Measurements from ENCODE around the gene LGMN.

LGMN gene

DNA sequence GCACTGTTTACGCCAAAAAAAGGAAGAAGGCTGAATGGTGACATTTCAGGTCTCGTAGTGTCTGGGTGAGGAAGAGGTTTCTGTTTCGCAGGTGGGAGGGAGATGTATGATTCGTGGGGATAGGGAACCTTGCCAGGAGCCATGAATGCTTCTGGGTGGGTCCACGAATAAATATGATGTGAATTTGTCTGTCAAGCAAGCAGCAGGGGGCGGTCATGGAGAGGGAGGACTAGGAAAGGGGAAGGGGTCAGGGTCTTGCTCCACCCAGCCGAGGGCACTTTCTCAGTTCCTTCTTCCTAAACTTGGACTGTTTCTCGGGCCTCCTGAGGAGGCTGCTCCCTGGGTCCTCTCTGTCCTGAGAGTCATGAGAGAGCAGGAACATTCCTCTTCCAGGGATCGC is 72.5 kb downstream of the LGMN start:
- DNase-seq (ENCODE audit: low read depth) = no peak

DNA sequence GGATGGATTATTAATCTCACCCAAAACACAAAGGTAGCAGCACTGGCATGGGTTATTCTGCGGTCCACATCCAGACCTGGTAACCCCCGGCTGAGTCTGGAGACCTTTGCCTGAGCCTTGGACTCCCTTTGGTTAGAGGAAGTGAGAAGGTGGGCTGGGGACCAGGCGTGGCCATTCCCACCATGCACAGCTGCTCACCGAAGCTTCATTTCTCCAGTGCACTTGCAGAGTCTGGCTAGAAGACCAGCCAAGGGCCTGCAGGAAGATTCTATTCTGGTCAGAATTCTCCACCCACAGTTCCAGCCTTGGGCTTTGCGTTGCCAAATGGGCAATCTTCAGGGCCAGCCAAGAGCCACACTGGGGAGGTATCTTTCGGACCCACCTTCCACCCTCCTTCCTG is 73.0 kb downstream of the LGMN start:
- no peak for DNase-seq (ENCODE audit: low read depth)

DNA sequence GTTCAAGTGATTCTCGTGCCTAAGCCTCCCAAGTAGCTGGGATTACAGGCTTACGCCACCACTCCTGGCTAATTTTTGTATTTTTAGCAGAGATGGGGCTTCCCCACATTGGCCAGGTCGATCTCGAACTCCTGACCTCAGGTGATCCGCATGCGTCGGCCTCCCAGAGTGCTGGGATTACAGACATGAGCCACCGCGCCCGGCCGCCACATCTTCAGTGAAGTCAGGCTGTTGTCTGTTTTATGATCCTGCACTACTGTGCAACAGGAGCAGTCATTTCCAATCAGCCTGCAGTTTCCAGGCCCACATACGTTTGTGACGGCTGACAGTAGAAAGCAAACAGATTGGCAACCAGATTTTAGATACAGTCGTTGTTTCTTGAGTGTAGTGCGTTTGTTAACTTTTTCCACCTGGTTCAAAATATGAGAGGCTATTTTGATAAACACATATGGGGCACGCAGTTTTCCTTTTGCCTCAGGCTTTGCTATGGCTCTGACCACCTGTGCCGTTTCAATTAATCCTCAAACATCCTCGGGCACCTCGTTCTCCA is 74.8 kb downstream of the LGMN start:
- no peak for DNase-seq (ENCODE audit: low read depth)

DNA sequence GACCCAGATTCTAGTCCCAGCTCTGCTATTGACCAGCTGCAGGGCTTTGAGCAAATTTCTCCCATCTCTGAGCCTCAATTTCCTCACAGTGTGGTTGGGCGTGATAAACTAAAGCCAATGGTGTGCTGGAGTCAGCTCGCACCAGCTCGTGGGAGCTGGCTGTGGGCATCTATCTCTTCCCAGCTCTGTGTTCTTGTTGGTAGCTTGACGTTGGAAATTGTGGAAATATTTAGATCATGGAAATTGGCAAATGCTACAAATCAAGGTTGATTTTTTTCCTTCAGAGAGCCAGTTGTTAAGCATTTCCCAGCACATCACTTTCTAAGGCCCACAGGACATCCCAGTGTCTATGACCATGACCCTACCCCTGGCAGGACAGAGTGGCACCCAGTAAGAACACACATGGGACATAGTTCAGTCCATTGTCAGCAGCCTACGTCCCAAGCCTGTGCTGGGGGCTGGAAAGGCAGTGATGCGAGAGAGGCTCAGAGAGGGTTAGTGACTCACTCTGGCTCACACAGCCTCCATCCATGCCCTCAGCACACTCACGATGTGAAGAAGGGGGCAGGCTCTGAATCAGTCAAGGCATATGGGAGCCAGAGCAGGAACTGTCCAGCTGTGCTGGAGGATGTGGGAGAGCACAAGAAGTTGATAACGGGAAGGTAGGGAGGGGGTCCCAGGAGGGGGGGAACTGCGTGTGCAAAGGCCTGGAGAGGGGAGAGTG is 77.6 kb downstream of the LGMN start:
- no peak for DNase-seq (ENCODE audit: low read depth)

DNA sequence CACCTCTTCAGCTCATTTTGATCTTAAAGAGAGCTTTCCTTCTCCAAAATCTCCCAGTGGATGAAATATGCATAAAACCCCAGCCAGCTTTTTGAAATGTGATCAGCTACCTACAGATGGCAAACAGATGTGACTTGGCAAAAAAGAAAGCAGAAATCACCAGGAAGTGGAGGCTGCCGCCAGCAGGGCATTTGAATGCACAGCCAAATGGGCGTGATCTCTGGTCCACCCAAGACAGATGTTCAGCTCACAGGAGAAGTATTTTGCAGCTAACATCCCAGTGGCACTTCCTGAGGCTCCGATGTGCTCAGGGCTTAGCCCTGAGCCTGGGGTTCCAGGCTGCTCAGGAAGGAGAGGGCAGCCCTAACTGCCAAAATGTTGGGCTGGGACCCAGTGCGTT is 78.3 kb downstream of the LGMN start:
- no peak for DNase-seq (ENCODE audit: low read depth)

DNA sequence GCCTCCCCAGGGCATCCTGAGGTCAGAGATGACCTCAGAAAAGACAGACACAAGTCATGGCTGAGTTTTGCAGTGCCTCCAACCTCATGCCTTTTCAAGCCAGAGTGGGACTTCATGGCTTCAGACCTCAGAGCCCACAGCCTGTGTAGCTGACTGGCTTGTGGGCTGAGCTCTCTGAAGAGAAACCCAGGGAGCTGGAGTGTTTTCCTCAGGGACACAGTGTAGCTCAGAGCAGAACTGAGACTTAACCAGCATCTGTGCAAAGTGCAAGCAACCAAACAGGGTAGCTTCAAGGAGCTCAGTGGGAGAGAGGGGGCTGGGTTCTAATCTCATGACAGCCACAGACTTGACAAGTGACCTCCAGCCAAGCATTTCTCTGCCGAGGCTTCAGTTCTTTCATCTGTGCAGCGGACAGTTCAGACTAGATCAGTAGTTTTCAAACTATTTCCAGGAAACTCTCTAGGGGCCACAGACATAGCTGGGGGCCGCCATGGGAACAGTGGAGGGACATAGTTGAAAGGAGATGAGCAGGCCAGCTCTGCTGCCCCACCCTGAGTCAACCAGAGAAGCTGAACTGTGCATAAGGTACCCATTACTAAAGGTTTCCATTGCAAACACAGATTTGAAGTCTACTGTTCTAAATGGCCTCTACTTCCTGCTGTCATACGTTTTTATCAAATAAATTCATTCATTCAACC is 80.0 kb downstream of the LGMN start:
- DNase-seq (ENCODE audit: low read depth) = no peak

DNA sequence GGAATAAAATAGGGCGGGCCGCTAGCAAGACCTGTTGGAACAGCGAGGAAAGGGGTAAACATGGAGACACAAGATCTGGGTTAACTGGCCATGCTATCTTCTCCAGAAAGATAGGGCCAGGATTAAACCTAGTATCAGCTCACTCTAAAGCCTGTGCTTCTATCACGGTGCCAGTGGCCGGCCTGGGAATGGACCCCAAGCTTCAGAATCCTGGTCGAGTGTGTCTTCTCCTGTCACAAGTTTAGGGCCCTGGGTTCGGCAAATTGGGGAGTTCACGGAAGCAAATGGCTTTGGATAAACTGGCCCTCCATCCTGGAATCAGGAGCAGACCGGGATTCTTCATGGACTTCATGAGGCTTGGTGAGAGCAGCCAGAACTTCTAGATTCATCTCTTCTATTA is 82.2 kb downstream of the LGMN start:
- DNase-seq (ENCODE audit: low read depth) = no peak

DNA sequence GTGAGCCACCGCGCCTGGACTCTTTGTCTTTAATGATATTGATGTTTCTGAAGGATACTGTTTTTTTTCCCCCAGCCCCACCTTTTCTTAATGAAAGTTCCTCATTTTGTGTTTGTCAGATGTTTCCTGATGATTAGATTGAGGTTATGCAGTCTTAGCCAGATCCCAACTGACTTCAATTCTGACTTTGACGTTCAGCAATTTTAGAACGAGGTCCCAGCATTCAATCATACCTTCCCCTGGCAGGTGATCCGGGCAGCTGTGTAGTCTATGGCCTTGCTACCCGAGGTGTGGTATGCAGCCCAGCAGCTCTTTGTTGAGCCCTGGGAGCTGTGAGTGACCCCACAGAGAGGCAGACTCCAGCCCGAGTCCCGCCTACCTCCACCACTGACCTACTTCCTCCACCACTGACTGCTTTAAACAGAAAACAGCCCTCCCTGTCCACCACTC is 82.7 kb downstream of the LGMN start:
- DNase-seq (ENCODE audit: low read depth) = no peak

DNA sequence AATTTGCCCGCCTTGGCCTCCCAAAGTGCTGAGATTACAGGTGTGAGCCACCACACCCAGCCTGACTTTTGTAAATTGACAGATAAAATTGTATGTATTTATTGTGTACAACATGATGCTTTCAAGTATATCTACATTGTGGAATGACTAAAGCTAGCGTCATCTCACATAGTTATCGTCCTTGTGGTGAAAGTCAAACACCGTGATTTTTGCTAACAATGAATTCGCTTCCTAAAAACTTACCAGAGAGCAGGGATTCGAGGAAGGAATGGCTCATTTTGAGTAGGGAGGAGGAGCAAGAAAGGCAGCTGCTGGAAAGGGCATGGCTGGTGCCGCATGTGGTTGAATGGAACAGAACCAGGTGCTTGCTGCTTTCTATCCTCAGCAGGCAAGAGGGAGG is 85.4 kb downstream of the LGMN start:
- no peak for DNase-seq (ENCODE audit: low read depth)

DNA sequence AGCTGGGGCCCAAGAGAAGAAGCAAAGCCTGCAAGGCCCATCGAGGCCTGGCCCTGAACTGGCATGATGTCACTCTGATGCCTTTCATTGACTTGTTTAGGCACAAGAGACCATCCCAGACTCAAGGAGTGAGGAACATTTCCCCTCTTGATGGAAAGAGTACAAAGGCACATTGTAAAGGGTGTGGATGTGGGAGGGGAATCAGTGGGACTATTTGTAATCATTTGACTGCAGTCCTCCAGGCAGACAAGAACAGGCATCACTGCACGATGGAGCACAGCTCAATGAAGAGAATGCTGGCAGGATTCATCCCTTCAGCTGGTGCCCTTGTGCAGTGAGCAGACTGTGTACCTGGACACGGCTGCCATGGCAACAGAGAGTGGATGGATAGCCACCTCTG is 87.9 kb downstream of the LGMN start:
- no peak for DNase-seq (ENCODE audit: low read depth)

DNA sequence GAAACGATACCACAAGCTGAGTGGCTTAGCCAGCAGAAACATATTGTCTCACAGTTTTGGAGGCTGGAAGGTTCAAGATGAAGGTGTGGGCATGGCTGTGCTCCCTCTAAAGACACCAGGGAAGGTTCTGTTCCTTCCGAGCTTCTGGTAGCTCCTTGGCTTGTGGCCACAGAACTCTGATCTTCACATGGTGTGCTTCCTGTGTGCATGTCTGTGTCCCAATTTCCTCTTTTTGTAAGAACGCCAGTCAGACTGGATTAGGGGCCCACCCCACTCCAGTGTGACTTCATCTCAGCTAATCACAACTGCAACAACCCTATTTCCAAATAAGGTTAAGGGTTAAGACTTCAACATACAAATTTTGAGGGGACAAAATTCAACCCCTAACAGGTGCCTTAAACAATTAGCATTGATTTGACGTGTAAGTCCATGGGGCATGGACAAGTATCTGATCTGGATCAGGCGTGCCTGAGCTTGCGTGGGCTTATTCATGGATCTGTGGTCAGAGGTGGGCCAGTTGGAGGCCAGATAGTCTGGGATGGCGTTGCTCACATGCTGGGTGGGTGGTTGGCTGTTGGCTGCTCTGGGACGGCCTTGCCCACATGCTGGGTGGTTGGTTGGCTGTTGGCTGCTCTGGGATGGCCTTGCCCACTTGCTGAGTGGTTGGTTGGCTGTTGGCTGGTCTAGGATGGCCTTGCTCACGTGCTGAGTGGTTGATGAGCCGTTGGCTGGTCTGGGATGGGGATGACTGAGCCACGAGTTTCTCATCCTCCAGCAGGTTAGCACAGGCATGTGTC is 88.5 kb downstream of the LGMN start:
- no peak for DNase-seq (ENCODE audit: low read depth)

DNA sequence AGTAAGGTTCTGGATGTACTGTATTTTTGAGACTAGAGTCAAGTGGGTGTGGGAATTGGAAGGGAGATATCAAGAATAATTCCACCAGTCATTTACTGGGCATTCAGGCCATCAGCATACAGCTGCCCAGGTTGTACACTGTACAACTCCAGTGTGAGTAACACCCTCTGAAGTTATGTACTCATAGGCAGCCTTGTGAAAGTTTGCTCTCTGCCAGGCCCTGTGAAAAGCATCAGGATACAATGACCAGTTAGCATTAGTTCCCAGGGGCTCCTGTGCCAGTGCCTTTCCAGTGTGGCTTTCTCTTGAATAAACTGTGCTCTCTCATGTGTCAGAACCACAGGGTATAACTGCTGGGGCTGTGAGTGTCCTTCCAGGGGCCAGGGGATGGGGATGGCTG is 89.7 kb downstream of the LGMN start:
- DNase-seq (ENCODE audit: low read depth) = no peak

DNA sequence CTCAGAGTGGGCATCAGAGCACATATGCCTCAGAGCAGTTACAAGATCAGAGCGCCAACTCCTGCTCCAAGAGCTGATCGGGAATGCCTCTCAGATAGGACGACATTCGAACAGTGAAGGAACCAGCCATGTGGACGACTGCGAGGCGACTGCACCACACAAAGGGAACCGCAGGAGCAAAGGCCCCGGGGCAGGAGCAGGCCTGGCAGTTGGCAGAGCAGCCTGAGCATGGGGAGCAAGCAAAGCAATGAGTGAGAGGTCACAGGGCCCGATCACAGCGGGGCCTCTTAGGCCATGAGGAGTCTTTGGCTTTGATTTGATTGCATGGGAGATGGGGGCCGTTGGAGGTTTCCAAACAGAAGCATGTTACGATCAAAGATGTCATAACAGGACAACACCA is 90.3 kb downstream of the LGMN start:
- no peak for DNase-seq (ENCODE audit: low read depth)

DNA sequence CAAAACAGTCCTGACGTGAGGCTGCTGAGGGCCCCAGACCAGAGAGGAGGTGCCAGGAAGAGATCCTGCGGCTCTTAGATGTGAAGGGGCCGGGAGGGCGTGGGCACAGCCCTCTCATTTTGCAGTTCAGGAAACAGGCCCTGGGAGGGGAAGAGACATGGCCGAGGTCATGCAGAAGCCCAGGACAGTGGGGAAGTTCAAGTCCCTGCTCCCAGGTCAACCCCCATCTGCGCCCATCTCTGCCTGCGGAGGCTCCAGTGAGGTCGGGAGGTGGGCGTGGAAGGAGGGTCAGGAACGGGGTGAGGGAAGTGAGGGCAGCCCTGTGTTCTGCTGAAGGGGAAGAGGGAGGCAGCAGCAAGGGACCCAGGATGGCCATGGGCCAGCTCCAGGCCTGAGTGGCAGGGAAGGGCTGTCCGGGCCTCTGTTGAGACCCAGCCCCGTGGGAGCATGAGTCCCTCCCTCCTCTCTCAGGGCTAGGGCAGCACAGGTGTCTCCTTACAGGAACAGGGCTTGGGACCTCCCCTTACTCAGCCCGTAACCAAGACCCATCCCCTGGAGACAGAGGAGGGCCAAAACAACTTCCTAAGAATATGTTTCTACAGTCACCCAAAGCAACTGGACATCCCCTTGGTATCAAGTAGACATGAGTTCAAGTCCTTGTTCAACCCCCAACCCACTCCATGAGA is 90.8 kb downstream of the LGMN start:
- DNase-seq (ENCODE audit: low read depth) = no peak

DNA sequence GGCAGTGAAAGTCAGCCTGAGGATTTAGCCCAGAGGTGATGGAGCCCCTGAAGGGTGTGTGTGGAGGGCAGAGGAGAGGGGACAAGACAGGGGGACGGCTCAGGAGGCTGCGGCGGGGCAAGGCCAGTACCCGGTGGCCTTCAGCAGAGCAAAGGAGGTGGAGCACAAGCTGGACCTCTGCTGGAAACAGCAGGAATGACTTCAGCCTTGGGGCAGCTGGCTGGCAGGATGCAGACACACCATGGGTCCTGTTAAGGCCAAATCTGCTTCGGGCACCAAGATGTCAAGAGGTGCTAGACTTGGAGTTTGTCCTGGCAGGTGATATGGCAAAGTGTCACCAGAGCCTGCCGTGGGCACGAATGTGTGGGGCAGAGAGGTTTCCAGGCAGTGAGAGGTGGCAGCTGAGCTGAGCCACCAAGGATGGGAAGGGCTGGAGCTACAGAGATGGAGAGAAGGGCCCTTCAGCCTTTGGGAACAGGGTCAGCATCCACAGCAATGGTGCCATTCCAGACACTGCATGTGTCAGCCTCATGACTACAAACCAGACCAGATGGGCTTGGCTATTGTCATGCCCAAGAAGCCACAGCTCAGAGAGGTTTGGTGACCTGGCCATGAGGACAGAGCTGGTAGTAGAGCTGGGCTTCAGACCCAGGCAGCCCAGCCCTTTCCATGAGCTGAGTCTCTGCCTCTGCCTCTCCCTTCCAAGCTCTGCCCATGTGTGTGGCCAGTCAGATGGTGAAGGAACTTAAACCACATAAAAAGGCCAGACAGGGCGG is 91.9 kb downstream of the LGMN start:
- no peak for DNase-seq (ENCODE audit: low read depth)

DNA sequence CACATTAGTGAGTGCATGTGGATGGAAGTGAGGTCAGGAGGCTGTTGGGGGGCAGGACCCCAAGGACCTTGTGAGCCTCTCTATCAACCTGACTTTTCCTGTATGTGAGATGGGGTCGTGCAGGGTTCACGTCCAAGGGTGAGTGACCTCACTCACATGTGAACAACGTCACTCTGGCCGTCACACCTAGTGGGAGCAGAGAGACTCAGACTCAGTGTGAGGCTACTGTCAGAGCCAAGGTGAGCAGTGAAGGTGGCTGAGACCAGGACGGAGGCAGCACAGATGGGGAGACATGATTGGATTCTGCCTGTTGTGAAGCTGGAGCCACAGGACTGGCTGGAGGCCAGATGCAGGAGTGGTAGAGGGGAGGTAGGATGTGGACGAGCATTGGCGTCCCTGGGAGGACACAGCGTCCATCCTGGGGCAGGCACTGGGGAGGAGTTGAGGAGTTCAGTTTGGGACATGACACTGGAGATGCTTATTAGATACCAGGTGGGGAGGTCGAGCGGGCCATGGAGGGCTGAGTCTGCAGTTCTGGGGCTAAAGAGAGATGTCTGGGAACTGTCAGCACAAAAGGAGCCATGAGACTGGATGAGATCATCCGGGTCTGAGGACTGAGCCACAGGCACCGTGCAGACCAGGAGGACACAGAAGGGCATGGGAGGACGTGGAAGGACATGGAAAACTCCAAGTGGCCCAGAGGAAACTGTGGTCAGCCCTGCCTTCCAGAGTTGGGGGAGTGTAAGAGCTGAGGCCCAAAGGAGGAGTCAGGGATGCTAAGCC is 92.8 kb downstream of the LGMN start:
- DNase-seq (ENCODE audit: low read depth) = no peak

DNA sequence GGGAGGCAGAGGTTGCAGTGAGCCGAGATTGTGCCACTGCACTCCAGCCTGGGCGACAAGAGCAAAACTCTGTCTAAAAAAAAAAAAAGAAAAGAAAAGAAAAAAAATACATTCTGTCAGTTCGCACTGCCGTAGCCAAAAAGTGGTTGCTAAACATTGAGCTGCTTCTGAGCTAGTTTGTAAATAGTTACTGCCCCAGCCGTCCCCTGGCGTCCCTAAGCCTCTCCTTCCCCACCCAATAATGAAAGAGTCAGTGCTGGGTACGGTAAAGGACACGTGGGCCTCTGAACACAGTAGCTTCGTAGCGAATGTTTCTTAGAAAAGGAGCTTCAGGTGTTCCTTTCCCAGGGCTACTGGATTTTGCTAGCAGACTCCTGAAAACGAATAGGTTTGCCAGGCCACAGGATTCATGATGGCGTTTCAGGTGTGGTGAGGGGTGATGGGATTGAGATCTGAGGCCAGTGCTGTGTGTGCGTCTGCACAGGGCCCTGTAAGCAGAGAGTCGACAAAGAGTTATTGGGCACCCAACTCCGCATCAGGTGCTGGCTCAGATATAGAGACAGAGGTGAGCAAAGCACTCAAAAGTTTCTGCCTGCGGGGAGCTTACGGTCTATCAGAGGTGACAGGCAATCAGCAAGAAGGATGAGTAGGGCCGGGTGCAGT is 94.1 kb downstream of the LGMN start:
- no peak for DNase-seq (ENCODE audit: low read depth)
